Gastrocnemius medialis (tissue), 4 donors: Measurements from ENCODE around the gene LMO7. TPM values are rescaled to one million over a fixed set of nuclear protein-coding genes. Genes with fewer than 3 reads are reported as not detected.
"Not testable (repeated sequence)": the region's sequence is repeated elsewhere in the genome, so short reads cannot be mapped to it uniquely, and the experiment has no call there.

Source experiments
- ATAC-seq, 2 donors: fragments of 150-250 bp; one replicate each; pipeline ENCODE4 v1.9.1; 2016
- DNase-seq, 2 donors: peaks; one replicate each; pipeline ENCODE4 v3.0.0-alpha.2; 2019
- H3K27ac ChIP-seq, 4 donors: fragments of 200-600 bp; sonication (generic); 1 replicate in 1 of 4; 2 replicates in 3 of 4; pipeline ENCODE4 v1.5.1; 2016 to 2018; ENCODE audit warnings: mild to moderate bottlenecking in 2 of 4, moderate library complexity in 1 of 4
- H3K27me3 ChIP-seq, 3 donors: fragments of 200-600 bp; sonication (generic) in 2 of 3; 1 replicate in 1 of 3; 2 replicates in 2 of 3; pipeline versions ENCODE4 v1.5.1 to v1.6.0; 2016 to 2019; ENCODE audit warnings: mild to moderate bottlenecking in 1 of 3, moderate library complexity in 1 of 3
- H3K36me3 ChIP-seq, 2 donors: fragments of 200-600 bp; sonication (generic) in 1 of 2; one replicate each; pipeline ENCODE4 v1.5.1; 2017 to 2018
- H3K4me1 ChIP-seq, 2 donors: fragments of 200-600 bp; sonication (generic) in 1 of 2; one replicate each; pipeline ENCODE4 v1.5.1; 2016 to 2017; ENCODE audit warnings: mild to moderate bottlenecking in 2 of 2
- H3K4me3 ChIP-seq, 4 donors: fragments of 200-600 bp; sonication (generic) in 3 of 4; 1 replicate in 1 of 4; 2 replicates in 3 of 4; pipeline ENCODE4 v1.5.1; 2016 to 2019; ENCODE audit warnings: mild to moderate bottlenecking in 2 of 4
- H3K9me3 ChIP-seq, 3 donors: fragments of 200-600 bp; sonication (generic) in 2 of 3; 1 replicate in 1 of 3; 2 replicates in 2 of 3; pipeline ENCODE4 v1.5.1; 2016 to 2019
- POLR2A ChIP-seq, 2 donors: fragments of 450-650 bp; IDR thresholded peaks; one replicate each; pipeline ENCODE4 v1.6.1; 2017; ENCODE audit warnings: antibody characterized with exemption in 2 of 2, mild to moderate bottlenecking in 2 of 2, moderate library complexity in 2 of 2
- in situ Hi-C, 4 donors: fragments of 200-750 bp; cut with MboI; loops; one replicate each; pipeline versions ENCODE4 v1.15.0 to v1.8.0; 2017; ENCODE audit warnings: low sequenced_read_pairs in 4 of 4
- intact Hi-C: fragments of 100-400 bp; cut with DNase I; formaldehyde crosslinking; loops from one replicate; pipeline ENCODE4 v1.15.1; 2023; ENCODE audit warnings: low total_unique reads
- total RNA-seq, 4 donors: library from RNA; depleted of rRNA; stranded (reverse); fragments of >200 nt; gene quantifications; one replicate each; pipeline versions ENCODE4 v1.1.0 to v1.2.3, GENCODE V29; 2016
- TF ChIP-seq, protein P1 (sequence below), 5 experiments: fragments of 450-650 bp in 3 of 5; fragments of 200-600 bp in 2 of 5; sonication (generic) in 2 of 5; IDR thresholded peaks in 4 of 5; conservative IDR thresholded peaks in 1 of 5; 1 replicate in 4 of 5; 2 replicates in 1 of 5; pipeline ENCODE4 v1.5.1; 2016 to 2019; ENCODE audit warnings: antibody characterized with exemption in 5 of 5, mild to moderate bottlenecking in 3 of 5, moderate library complexity in 3 of 5

The LMO7 gene
- total RNA-seq, 4 donors from 2014 or later, result 68.3 to 134 (median 95.9) TPM

DNA sequence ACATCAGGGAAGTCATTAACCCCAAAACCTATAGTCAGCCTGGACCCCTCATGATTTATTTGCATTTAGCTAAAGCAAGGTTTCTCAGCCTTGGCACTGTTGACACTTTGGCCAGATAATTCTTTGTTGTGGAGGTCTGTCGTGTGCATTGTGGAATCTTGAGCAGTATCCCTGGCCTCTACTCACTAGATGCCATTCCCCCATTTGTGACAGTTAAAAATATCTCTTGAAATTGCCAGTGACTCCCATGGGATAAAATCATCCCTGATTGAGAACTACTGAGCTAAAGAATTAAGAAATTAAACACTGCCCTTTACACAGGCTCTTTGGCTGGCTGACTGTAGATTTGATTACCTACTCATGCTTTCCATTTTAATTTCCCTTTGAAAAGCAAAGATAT is 102.7 kb downstream of the LMO7 start:
- no peak overlapping the region for H3K27ac ChIP-seq
- in situ Hi-C loops (no loop called here), intact Hi-C loops (no loop called here)
- H3K4me1 ChIP-seq, result peaks cover 3 to 29% of the 10 kb centered on the region in 2 donors
- H3K4me3 ChIP-seq, result no peak overlapping the region
- no peak for DNase-seq
- H3K9me3 ChIP-seq, result no peaks in the 10 kb centered on the region
- no peaks in the 10 kb centered on the region for H3K27me3 ChIP-seq
- no peaks in the 10 kb centered on the region for H3K36me3 ChIP-seq
- no peak for TF ChIP-seq POLR2A (IDR thresholded peaks at IDR 0.05)
- TF ChIP-seq, protein P1, sequence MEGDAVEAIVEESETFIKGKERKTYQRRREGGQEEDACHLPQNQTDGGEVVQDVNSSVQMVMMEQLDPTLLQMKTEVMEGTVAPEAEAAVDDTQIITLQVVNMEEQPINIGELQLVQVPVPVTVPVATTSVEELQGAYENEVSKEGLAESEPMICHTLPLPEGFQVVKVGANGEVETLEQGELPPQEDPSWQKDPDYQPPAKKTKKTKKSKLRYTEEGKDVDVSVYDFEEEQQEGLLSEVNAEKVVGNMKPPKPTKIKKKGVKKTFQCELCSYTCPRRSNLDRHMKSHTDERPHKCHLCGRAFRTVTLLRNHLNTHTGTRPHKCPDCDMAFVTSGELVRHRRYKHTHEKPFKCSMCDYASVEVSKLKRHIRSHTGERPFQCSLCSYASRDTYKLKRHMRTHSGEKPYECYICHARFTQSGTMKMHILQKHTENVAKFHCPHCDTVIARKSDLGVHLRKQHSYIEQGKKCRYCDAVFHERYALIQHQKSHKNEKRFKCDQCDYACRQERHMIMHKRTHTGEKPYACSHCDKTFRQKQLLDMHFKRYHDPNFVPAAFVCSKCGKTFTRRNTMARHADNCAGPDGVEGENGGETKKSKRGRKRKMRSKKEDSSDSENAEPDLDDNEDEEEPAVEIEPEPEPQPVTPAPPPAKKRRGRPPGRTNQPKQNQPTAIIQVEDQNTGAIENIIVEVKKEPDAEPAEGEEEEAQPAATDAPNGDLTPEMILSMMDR (IDR thresholded peaks at IDR 0.05 in 4 of 5, conservative IDR thresholded peaks at IDR 0.05 in 1 of 5), result no peak
- no peak for ATAC-seq

DNA sequence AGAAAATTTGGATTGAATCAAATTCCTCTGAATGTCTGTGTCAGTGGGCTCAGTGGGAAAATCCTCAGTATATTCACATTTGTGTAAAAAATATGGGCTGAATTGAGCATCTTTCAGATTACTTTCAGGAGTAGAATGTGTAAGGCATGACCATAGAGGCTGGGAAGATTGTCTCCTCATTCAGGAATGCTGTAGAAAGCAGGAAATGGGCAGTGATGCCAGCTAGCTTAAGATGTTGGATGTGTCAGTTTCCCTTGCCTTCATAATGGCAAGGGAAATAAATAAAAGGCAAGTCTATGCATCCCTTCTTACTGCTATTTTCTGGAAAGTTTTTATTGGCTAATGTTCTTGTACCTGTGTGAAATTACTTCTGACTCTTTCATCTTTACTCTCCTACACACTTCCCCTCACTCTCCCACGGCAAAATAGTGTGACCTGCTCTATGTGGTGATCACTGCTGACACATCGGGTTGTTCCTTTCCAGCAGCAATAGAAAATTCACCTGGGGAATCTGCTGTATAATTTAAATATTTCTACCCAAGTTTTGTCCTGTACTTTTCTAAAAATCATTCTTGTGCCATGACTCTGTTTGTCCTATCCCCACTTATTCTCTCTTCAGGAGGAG is 103.2 kb downstream of the LMO7 start:
- ATAC-seq (no peak), DNase-seq (no peak)
- in situ Hi-C loops (no loop called here), intact Hi-C loops (no loop called here)
- Histone ChIP-seq H3K9me3 (no peaks in the 10 kb centered on the region), H3K4me3 (no peak overlapping the region), H3K27me3 (no peaks in the 10 kb centered on the region), H3K4me1 (peaks cover 3 to 29% of the 10 kb centered on the region in 2 donors), H3K36me3 (no peaks in the 10 kb centered on the region), H3K27ac (no peak overlapping the region)
- no peak for TF ChIP-seq POLR2A (IDR thresholded peaks at IDR 0.05)
- TF ChIP-seq, protein P1 (IDR thresholded peaks at IDR 0.05 in 4 of 5, conservative IDR thresholded peaks at IDR 0.05 in 1 of 5), result no peak

- Histone ChIP-seq H3K4me1 (peaks cover 3 to 29% of the 10 kb centered on the region in 2 donors), H3K27me3 (no peaks in the 10 kb centered on the region), H3K27ac (no peak overlapping the region), H3K4me3 (no peak overlapping the region), H3K9me3 (no peaks in the 10 kb centered on the region), H3K36me3 (no peaks in the 10 kb centered on the region)
- DNase-seq (no peak), ATAC-seq (no peak)
- in situ Hi-C loops (no loop called here), intact Hi-C loops (no loop called here)
- TF ChIP-seq, protein P1 (IDR thresholded peaks at IDR 0.05 in 4 of 5, conservative IDR thresholded peaks at IDR 0.05 in 1 of 5), result no peak
- no peak for TF ChIP-seq POLR2A (IDR thresholded peaks at IDR 0.05)
Measured at GRCh38 chr13:75740031-75740430, 103.9 kb downstream of the LMO7 start.

GRCh38 chr13:75743072-75743471 is 106.9 kb downstream of the LMO7 start:
- DNase-seq, H3K27me3 ChIP-seq, H3K27ac ChIP-seq, H3K36me3 ChIP-seq, in situ Hi-C loops, intact Hi-C loops, H3K9me3 ChIP-seq, ATAC-seq, H3K4me3 ChIP-seq: not testable (repeated sequence)
- peaks cover 3 to 23% of the 10 kb centered on the region in 2 donors for H3K4me1 ChIP-seq

- no peak for ATAC-seq
- TF ChIP-seq, protein P1 (IDR thresholded peaks at IDR 0.05 in 4 of 5, conservative IDR thresholded peaks at IDR 0.05 in 1 of 5), result no peak
- TF ChIP-seq POLR2A (IDR thresholded peaks at IDR 0.05), result no peak
Measured at GRCh38 chr13:75744127-75744526, 108.0 kb downstream of the LMO7 start.

More at GRCh38 chr13:75744127-75744526, 108.0 kb downstream of the LMO7 start:
- Histone ChIP-seq H3K27ac (no peak overlapping the region), H3K4me3 (no peak overlapping the region), H3K4me1 (peaks cover 3 to 17% of the 10 kb centered on the region in 2 donors), H3K9me3 (no peaks in the 10 kb centered on the region), H3K27me3 (no peaks in the 10 kb centered on the region), H3K36me3 (no peaks in the 10 kb centered on the region)
- intact Hi-C loops, result no loop called here
- in situ Hi-C loops, result no loop called here
- DNase-seq, result no peak
